HPDE6-E6E7 (cell line): ENCODE measurements around the gene PHACTR2.
"Not testable (repeated sequence)": the region's sequence is repeated elsewhere in the genome, so short reads cannot be mapped to it uniquely, and the experiment has no call there.

ENCODE experiments used
- DNase-seq: peaks from one replicate; pipeline ENCODE4 v3.0.0; 2011; ENCODE audit warnings: missing footprints; ENCODE audit errors: extremely low spot score

Gene PHACTR2

GRCh38 chr6:143857651-143858050 is 179.9 kb downstream of the PHACTR2 start:
- no peak for DNase-seq

GRCh38 chr6:143859891-143860660 is 182.3 kb downstream of the PHACTR2 start:
- DNase-seq, result no peak

- DNase-seq, result no peak
Measured at GRCh38 chr6:143863771-143864170, 186.0 kb downstream of the PHACTR2 start.

GRCh38 chr6:143864234-143864633 is 186.5 kb downstream of the PHACTR2 start, which contains the start of gene ZC2HC1B:
ZC2HC1B (plus strand) TSS chr6:143864474; CDS start chr6:143864540, 66 bp downstream.
- DNase-seq, result no peak

- no peak for DNase-seq
Measured at GRCh38 chr6:143867236-143867635, 189.5 kb downstream of the PHACTR2 start.

GRCh38 chr6:143868808-143869207 is 191.0 kb downstream of the PHACTR2 start:
- DNase-seq, result not testable (repeated sequence)

- not testable (repeated sequence) for DNase-seq
Measured at GRCh38 chr6:143871202-143871730, 193.5 kb downstream of the PHACTR2 start.

- peak; percentile 10 for DNase-seq
Measured at GRCh38 chr6:143872201-143872600, 194.4 kb downstream of the PHACTR2 start.

- DNase-seq, result not testable (repeated sequence)
Measured at GRCh38 chr6:143873600-143873999, 195.8 kb downstream of the PHACTR2 start.

- not testable (repeated sequence) for DNase-seq
Measured at GRCh38 chr6:143874503-143874902, 196.7 kb downstream of the PHACTR2 start.

- DNase-seq, result no peak
Measured at GRCh38 chr6:143877584-143878271, 200.0 kb downstream of the PHACTR2 start.

- no peak for DNase-seq
Measured at GRCh38 chr6:143878272-143878760, 200.6 kb downstream of the PHACTR2 start.

GRCh38 chr6:143880412-143880811 is 202.6 kb downstream of the PHACTR2 start:
- DNase-seq, result no peak
